ENCODE data around the gene METTL8.

DNA sequence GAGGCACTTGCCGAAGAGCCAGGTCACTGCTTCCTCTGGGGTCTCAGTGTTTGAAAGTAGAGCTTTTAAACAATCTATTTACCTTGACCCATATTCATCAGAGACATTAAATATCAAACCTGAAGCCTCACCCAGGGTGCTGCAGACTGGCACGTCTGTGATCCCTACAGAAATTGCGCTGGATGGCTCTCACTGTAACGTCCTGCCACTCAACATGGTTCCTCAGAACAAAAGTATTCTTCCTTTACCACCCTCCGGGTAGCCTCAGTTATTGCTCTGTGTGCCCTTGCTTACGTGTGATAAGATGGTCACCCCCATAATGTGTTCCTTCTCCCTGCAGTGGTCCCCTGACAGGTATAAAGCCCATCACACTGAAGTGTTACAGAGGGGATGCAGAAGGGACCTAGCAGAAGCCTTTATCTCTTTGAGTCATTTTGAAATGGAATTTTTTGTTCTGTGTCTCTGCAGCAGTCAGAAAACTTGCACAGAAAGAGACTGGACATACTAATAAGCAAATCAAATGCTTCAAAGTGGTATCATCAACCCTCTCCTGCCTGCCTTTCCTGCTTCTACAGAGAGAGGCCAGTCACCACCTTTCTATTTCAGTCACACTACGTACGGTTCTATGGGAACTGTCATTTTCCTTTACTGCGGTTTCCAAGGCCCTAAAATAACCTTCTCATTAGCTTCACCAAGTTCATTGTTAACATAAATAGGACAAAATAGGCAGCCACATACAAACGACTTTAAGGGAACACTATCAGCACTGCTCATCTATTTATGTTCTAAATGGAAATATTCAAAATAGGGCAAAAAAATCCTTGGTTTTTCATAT lies 86.8 kb downstream of the METTL8 start:
- TF ChIP-seq U2AF1 (optimal IDR thresholded peaks at IDR 0.05; ENCODE audit: low read depth, low read length), result no peak
- TF ChIP-seq, protein P1, sequence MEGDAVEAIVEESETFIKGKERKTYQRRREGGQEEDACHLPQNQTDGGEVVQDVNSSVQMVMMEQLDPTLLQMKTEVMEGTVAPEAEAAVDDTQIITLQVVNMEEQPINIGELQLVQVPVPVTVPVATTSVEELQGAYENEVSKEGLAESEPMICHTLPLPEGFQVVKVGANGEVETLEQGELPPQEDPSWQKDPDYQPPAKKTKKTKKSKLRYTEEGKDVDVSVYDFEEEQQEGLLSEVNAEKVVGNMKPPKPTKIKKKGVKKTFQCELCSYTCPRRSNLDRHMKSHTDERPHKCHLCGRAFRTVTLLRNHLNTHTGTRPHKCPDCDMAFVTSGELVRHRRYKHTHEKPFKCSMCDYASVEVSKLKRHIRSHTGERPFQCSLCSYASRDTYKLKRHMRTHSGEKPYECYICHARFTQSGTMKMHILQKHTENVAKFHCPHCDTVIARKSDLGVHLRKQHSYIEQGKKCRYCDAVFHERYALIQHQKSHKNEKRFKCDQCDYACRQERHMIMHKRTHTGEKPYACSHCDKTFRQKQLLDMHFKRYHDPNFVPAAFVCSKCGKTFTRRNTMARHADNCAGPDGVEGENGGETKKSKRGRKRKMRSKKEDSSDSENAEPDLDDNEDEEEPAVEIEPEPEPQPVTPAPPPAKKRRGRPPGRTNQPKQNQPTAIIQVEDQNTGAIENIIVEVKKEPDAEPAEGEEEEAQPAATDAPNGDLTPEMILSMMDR (CRISPR knock-in tag; IDR thresholded peaks at IDR 0.05), result no peak
- TF ChIP-seq YY1 (IDR thresholded peaks at IDR 0.05; ENCODE audit: insufficient read depth, insufficient replicate concordance, low read depth, low read length), result no peak
- TF ChIP-seq CBX5 (CRISPR knock-in tag; IDR thresholded peaks at IDR 0.05; ENCODE audit: borderline replicate concordance), result no peak
- TF ChIP-seq FOSL1 (CRISPR knock-in tag; IDR thresholded peaks at IDR 0.05; ENCODE audit: borderline replicate concordance), result no peak
- TF ChIP-seq ZNF24 (IDR thresholded peaks at IDR 0.05), result no peak
- no peak for TF ChIP-seq SALL1 (CRISPR knock-in tag; IDR thresholded peaks at IDR 0.05)

All from HepG2 (cell line).